SK-N-SH (cell line): ENCODE data around the gene TUBB3. TPM values are rescaled to one million over a fixed set of nuclear protein-coding genes. Genes with fewer than 3 reads are reported as not detected.
"Not testable (repeated sequence)": the region's sequence is repeated elsewhere in the genome, so short reads cannot be mapped to it uniquely, and the experiment has no call there.

Source experiments
- CTCF ChIA-PET: fragments of 300-600, 350-600 bp; formaldehyde crosslinking; extraction: SDS; loops from one replicate; lab custom pipeline; 2021; lab: Yijun Ruan, JAX
- POLR2A ChIA-PET: fragments of 350-600 bp; sonication (Branson Sonifier 250); formaldehyde crosslinking; extraction: SDS; loops from one replicate; lab custom pipeline; 2020; ENCODE audit warnings: antibody characterized with exemption, inconsistent platforms; lab: Yijun Ruan, JAX
- DNase-seq: peaks from one replicate; pipeline ENCODE4 v3.0.0; 2012
- H2AFZ ChIP-seq: fragments of 200-600 bp; sonication (generic); 2 replicates; pipeline ENCODE4 v1.8.1; 2016; ENCODE audit warnings: antibody characterized with exemption, mild to moderate bottlenecking, low read depth
- H3F3A ChIP-seq: fragments of 200-600 bp; sonication (generic); replicated peaks from 2 replicates; pipeline ENCODE3; 2016; ENCODE audit warnings: antibody characterized with exemption, mild to moderate bottlenecking; ENCODE audit not compliant: insufficient read depth
- H3K27ac ChIP-seq, 2 experiments: fragments of 200-500 bp in 1 of 2; fragments of 200-600 bp in 1 of 2; sonication (Bioruptor generic) in 1 of 2; sonication (generic), shearing (Covaris generic) in 1 of 2; 2 replicates each; pipeline versions ENCODE4 v1.5.1 to v1.6.1; 2014 to 2016; ENCODE audit warnings: low read depth in 2 of 2, inconsistent platforms in 1 of 2, low read length in 1 of 2, mild to moderate bottlenecking in 1 of 2, mixed read lengths in 1 of 2
- H3K27me3 ChIP-seq: fragments of 200-600 bp; sonication (generic), shearing (Covaris generic); 2 replicates; pipeline ENCODE4 v1.6.1; 2016; ENCODE audit warnings: mixed run types; ENCODE audit not compliant: insufficient read depth
- H3K36me3 ChIP-seq, 2 experiments: fragments of 200-500 bp in 1 of 2; fragments of 200-600 bp in 1 of 2; sonication (Bioruptor generic) in 1 of 2; sonication (generic) in 1 of 2; replicated peaks in 1 of 2; 2 replicates each; pipeline versions ENCODE3 to v1.5.1; 2014 to 2016; ENCODE audit warnings: low read length in 1 of 2, mild to moderate bottlenecking in 1 of 2; ENCODE audit not compliant: insufficient read depth in 2 of 2, control insufficient read depth in 1 of 2
- H3K4me1 ChIP-seq, 2 experiments: fragments of 200-500 bp in 1 of 2; fragments of 200-600 bp in 1 of 2; sonication (Bioruptor generic) in 1 of 2; sonication (generic), shearing (Covaris generic) in 1 of 2; 2 replicates each; pipeline versions ENCODE4 v1.5.1 to v1.6.1; 2014 to 2016; ENCODE audit warnings: low read depth in 1 of 2, low read length in 1 of 2, mixed run types in 1 of 2; ENCODE audit not compliant: insufficient read depth in 2 of 2, control insufficient read depth in 1 of 2
- H3K4me2 ChIP-seq: fragments of 200-600 bp; sonication (generic), shearing (Covaris generic); 2 replicates; pipeline ENCODE4 v1.6.1; 2017; ENCODE audit warnings: mixed run types
- H3K4me3 ChIP-seq, 2 experiments: fragments of 200-500 bp in 1 of 2; fragments of 200-600 bp in 1 of 2; sonication (Bioruptor generic) in 1 of 2; sonication (generic), shearing (Covaris generic) in 1 of 2; 2 replicates each; pipeline versions ENCODE4 v1.5.1 to v1.8.1; 2014 to 2016; ENCODE audit warnings: low read depth in 2 of 2, inconsistent platforms in 1 of 2, low read length in 1 of 2, mild to moderate bottlenecking in 1 of 2, mixed read lengths in 1 of 2, moderate library complexity in 1 of 2
- H3K79me2 ChIP-seq: fragments of 200-600 bp; sonication (generic); 2 replicates; pipeline ENCODE4 v1.8.1; 2017; ENCODE audit warnings: mild to moderate bottlenecking; ENCODE audit not compliant: insufficient read depth
- H3K9ac ChIP-seq: fragments of 200-600 bp; sonication (generic); 2 replicates; pipeline ENCODE4 v1.6.1; 2017; ENCODE audit warnings: mixed run types
- H3K9me2 ChIP-seq: fragments of 200-600 bp; sonication (generic); 2 replicates; pipeline ENCODE4 v1.6.1; 2017; ENCODE audit warnings: mixed run types
- H3K9me3 ChIP-seq: fragments of 200-600 bp; sonication (generic); 2 replicates; pipeline ENCODE4 v1.6.1; 2017; ENCODE audit warnings: mixed run types, mild to moderate bottlenecking, moderate library complexity
- H4K20me1 ChIP-seq: fragments of 200-600 bp; sonication (generic); 2 replicates; pipeline ENCODE4 v1.6.1; 2017; ENCODE audit warnings: mild to moderate bottlenecking, mixed run types; ENCODE audit not compliant: insufficient read depth
- FOXM1 ChIP-seq: IDR thresholded peaks from 2 replicates; pipeline ENCODE4 v1.4.0; 2012; ENCODE audit warnings: low read depth, mild to moderate bottlenecking
- JUND ChIP-seq: IDR thresholded peaks from 2 replicates; pipeline ENCODE4 v1.4.0; 2012
- MEF2A ChIP-seq: IDR thresholded peaks from 2 replicates; pipeline ENCODE4 v1.4.0; 2012; ENCODE audit warnings: low read depth, borderline replicate concordance
- MXI1 ChIP-seq: IDR thresholded peaks from 2 replicates; pipeline ENCODE4 v1.6.1; 2012; ENCODE audit warnings: mild to moderate bottlenecking, low read depth, low read length, improper control_type of control experiment
- NFIC ChIP-seq: IDR thresholded peaks from 2 replicates; pipeline ENCODE4 v1.4.0; 2012; ENCODE audit warnings: borderline replicate concordance
- RCOR1 ChIP-seq: fragments of 150-350 bp; IDR thresholded peaks from 2 replicates; pipeline ENCODE4 v1.6.1; 2017; ENCODE audit warnings: antibody characterized with exemption, low read length
- SIN3A ChIP-seq: IDR thresholded peaks from 2 replicates; pipeline ENCODE4 v1.6.1; 2012; ENCODE audit warnings: low read depth, mild to moderate bottlenecking, low read length, moderate library complexity, borderline replicate concordance
- WGBS: methylation state at CpG from one replicate; pipeline ENCODE4 v1.1.6; 2017; ENCODE audit warnings: low lambda C conversion rate; 5-methylcytosine and 5-hydroxymethylcytosine counted together
- polyA plus RNA-seq, 3 experiments: library from polyadenylated mRNA; depleted of rRNA; stranded (reverse); fragments of >200 nt; gene quantifications; 2 replicates each; pipeline ENCODE4 v1.2.3, GENCODE V29; 2012
- TF ChIP-seq, protein P1 (sequence below): fragments of 150-350 bp; IDR thresholded peaks from 2 replicates; pipeline ENCODE4 v1.6.1; 2016; ENCODE audit warnings: mild to moderate bottlenecking, low read depth, low read length
- TF ChIP-seq, protein P2 (sequence below): IDR thresholded peaks from 2 replicates; pipeline ENCODE4 v1.4.0; 2012; ENCODE audit warnings: low read depth, borderline replicate concordance
- TF ChIP-seq, protein P3 (sequence below): IDR thresholded peaks from 2 replicates; pipeline ENCODE4 v1.6.1; 2012; ENCODE audit warnings: mild to moderate bottlenecking, low read depth, low read length, moderate library complexity

Gene TUBB3
- polyA plus RNA-seq, 1 of the 3 experiments (the other 2 are of a cell fraction), result 428 TPM

DNA sequence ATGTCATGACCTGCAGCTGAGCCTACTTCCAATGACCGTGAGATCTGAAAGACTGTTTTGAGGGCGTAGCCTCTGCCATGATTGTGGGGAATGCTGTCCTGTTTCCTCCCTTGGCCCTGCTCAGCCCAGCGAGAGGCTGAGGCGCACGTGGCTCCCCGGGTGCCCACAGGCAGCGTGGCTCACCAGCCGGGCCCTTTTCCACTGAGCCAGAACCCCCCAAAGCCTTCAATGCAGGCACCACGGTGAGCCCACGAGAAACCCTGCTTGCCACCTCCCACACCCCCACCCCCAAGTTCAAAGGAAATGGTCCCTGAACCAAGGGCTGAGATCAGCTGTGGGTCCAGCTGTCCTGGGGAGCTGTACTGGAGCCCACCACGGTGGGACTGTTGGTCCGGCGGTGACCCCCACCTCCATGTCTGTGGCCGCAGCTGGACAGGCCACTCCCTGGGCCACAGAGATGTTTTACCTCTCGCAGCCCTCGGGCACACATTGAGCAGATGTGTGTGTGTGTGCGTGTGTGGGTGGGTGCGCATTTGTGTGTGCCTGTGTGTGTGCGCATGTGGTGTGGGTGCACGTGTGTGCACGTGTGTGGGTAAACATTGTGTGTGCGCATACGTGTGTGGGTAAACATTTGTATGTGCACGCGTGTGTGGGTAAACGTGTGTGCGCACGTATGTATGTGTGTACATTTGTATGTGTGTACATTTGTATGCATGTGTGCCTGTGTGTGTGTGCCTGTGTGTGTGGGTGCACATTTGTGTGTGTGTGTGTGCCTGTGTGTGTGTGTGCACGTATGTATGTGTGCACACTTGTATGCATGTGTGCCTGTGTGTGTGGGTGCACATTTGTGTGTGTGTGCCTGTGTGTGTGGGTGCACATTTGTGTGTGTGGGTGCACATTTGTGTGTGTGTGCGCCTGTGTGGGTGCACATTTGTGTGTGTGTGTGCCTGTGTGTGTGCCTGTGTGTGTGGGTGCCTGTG lies 9.4 kb upstream of the TUBB3 start:
- H3K27ac ChIP-seq, result no peak overlapping the region
- H3K4me1 ChIP-seq, result peaks cover 0 to 16% of the 10 kb centered on the region in 2 experiments; a peak in 3 of 4 replicates
- H3F3A ChIP-seq, result peaks cover 14% of the 10 kb centered on the region
- POLR2A ChIA-PET, result interaction anchor here (1.4 kb wide), 1 partner anchor 8 kb away, joined by 6 read pairs; no protein-coding TSS in a partner anchor
- H3K4me3 ChIP-seq, result no peak overlapping the region
- H3K27me3 ChIP-seq, result no peaks in the 10 kb centered on the region
- H3K9me2 ChIP-seq, result no peaks in the 10 kb centered on the region
- CTCF ChIA-PET, result interaction anchor here (1.0 to 7.0 kb wide), 2 partner anchors 10 to 208 kb away, joined by 3 to 53 read pairs; partner anchors contain the start of gene TUBB3
- no peaks in the 10 kb centered on the region for H4K20me1 ChIP-seq
- TF ChIP-seq MXI1 (no peak), MEF2A (no peak), FOXM1 (no peak), SIN3A (no peak), NFIC (no peak), JUND (no peak), RCOR1 (no peak)
- TF ChIP-seq, protein P1, sequence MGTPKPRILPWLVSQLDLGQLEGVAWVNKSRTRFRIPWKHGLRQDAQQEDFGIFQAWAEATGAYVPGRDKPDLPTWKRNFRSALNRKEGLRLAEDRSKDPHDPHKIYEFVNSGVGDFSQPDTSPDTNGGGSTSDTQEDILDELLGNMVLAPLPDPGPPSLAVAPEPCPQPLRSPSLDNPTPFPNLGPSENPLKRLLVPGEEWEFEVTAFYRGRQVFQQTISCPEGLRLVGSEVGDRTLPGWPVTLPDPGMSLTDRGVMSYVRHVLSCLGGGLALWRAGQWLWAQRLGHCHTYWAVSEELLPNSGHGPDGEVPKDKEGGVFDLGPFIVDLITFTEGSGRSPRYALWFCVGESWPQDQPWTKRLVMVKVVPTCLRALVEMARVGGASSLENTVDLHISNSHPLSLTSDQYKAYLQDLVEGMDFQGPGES, result no peak
- TF ChIP-seq, protein P2, sequence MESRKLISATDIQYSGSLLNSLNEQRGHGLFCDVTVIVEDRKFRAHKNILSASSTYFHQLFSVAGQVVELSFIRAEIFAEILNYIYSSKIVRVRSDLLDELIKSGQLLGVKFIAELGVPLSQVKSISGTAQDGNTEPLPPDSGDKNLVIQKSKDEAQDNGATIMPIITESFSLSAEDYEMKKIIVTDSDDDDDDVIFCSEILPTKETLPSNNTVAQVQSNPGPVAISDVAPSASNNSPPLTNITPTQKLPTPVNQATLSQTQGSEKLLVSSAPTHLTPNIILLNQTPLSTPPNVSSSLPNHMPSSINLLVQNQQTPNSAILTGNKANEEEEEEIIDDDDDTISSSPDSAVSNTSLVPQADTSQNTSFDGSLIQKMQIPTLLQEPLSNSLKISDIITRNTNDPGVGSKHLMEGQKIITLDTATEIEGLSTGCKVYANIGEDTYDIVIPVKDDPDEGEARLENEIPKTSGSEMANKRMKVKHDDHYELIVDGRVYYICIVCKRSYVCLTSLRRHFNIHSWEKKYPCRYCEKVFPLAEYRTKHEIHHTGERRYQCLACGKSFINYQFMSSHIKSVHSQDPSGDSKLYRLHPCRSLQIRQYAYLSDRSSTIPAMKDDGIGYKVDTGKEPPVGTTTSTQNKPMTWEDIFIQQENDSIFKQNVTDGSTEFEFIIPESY, result no peak
- TF ChIP-seq, protein P3, sequence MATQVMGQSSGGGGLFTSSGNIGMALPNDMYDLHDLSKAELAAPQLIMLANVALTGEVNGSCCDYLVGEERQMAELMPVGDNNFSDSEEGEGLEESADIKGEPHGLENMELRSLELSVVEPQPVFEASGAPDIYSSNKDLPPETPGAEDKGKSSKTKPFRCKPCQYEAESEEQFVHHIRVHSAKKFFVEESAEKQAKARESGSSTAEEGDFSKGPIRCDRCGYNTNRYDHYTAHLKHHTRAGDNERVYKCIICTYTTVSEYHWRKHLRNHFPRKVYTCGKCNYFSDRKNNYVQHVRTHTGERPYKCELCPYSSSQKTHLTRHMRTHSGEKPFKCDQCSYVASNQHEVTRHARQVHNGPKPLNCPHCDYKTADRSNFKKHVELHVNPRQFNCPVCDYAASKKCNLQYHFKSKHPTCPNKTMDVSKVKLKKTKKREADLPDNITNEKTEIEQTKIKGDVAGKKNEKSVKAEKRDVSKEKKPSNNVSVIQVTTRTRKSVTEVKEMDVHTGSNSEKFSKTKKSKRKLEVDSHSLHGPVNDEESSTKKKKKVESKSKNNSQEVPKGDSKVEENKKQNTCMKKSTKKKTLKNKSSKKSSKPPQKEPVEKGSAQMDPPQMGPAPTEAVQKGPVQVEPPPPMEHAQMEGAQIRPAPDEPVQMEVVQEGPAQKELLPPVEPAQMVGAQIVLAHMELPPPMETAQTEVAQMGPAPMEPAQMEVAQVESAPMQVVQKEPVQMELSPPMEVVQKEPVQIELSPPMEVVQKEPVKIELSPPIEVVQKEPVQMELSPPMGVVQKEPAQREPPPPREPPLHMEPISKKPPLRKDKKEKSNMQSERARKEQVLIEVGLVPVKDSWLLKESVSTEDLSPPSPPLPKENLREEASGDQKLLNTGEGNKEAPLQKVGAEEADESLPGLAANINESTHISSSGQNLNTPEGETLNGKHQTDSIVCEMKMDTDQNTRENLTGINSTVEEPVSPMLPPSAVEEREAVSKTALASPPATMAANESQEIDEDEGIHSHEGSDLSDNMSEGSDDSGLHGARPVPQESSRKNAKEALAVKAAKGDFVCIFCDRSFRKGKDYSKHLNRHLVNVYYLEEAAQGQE, result no peak
- H3K9ac ChIP-seq, result no peak overlapping the region
- no peaks in the 10 kb centered on the region for H3K9me3 ChIP-seq
- 95% methylated on average over 18 of the region's 30 CpGs for WGBS
- no peaks in the 10 kb centered on the region for H3K79me2 ChIP-seq
- H3K36me3 ChIP-seq, result peaks cover 15 to 25% of the 10 kb centered on the region in 2 experiments
- H2AFZ ChIP-seq, result no peak overlapping the region
- no peak overlapping the region for H3K4me2 ChIP-seq
- no peak for DNase-seq

DNA sequence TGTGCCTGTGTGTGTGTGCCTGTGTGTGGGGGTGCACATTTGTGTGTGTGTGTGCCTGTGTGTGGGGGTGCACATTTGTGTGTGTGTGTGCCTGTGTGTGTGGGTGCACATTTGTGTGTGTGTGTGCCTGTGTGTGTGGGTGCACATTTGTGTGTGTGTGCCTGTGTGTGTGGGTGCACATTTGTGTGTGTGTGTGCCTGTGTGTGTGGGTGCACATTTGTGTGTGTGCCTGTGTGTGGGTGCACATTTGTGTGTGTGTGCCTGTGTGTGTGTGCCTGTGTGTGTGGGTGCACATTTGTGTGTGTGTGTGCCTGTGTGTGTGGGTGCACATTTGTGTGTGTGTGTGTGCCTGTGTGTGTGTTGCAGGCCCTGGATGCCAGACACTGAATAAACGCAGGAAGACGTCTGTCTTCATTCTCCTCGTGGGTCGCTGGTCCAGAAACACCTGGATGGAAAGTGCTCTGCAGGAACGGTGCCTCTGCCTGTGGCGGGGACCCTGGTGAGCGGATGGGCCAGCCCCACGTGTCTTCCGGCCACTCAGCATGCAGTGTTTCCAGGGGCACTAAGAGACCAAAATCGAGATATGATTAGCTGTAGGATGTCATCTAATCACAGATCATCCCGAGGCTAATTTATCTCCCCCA lies 8.4 kb upstream of the TUBB3 start:
- POLR2A ChIA-PET, result not testable (repeated sequence)

More for the DNA sequence above, 8.4 kb upstream of the TUBB3 start:
- H4K20me1 ChIP-seq, H3F3A ChIP-seq, H3K79me2 ChIP-seq, H3K27me3 ChIP-seq, H3K9ac ChIP-seq, DNase-seq, H3K27ac ChIP-seq, H3K9me3 ChIP-seq, H2AFZ ChIP-seq, H3K4me2 ChIP-seq, CTCF ChIA-PET, H3K9me2 ChIP-seq, H3K4me3 ChIP-seq: not testable (repeated sequence)
- 75% methylated on average over 10 of the region's 11 CpGs for whole genome bisulfite sequencing
- peaks cover 8 to 20% of the 10 kb centered on the region in 2 experiments for H3K36me3 ChIP-seq
- peaks cover 0 to 27% of the 10 kb centered on the region in 2 experiments; a peak in 3 of 4 replicates for H3K4me1 ChIP-seq
